Ishikawa (cell line): Measurements from ENCODE around the gene JUNB.

Experiments used
- EP300 ChIP-seq: IDR thresholded peaks from 2 replicates; pipeline ENCODE4 v1.6.1; 2012; ENCODE audit warnings: borderline replicate concordance
- TF ChIP-seq, protein P1 (sequence below): IDR thresholded peaks from 2 replicates; pipeline ENCODE4 v1.6.1; 2012

DNA sequence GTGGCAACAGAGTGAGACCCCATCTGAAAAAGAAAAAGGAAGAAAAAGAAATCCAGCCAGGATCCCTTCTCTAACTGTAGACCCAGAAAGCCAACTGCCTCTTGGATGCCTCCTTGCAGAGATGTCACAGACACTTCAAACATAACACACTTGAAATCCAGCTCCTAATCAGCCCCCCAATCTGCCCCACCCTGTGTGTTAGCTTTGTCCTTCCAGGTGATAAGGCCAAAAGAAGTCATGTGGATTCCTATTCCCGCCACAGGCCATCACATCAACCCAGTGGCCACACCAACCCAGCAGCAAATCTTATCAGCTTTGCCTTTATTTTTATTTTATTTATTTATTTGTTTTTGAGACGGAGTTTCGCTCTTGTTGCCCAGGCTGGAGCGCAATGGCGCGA is 31.6 kb upstream of the JUNB start:
- TF ChIP-seq EP300: no peak
- TF ChIP-seq, protein P1, sequence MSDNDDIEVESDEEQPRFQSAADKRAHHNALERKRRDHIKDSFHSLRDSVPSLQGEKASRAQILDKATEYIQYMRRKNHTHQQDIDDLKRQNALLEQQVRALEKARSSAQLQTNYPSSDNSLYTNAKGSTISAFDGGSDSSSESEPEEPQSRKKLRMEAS: no peak
